Activated CD4-positive, CD25-positive, alpha-beta regulatory T cell treated with anti-CD3 and anti-CD28 coated beads, Interleukin-2, amount 50 U/mL, for 72 hours (primary cell): ENCODE data around the gene SLX4IP.

ENCODE experiments used
- DNase-seq: peaks from one replicate; pipeline ENCODE4 v3.0.0; 2021

Gene SLX4IP

DNA sequence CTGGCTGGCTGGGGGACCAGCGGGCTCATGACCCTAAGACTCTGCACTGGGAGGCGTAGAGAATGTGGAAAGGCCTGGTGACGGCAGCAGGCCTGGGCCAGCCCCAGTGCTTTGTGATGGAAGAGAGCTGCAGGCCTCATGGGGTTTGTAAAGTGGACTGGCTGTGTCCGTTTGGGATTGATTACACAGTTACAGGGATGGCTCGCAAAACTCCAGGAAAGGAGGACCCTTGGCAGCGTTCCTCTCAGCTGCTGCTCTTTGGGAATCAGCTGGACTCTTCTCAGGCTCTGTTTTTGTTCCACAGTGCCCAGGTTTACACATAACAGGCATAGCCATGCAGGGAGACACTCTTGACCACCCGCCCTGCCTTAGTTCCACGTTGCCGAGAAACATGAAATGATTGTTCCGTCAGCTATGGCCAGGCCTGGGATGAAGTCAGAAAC lies 89.0 kb downstream of the SLX4IP start:
- DNase-seq: no peak

DNA sequence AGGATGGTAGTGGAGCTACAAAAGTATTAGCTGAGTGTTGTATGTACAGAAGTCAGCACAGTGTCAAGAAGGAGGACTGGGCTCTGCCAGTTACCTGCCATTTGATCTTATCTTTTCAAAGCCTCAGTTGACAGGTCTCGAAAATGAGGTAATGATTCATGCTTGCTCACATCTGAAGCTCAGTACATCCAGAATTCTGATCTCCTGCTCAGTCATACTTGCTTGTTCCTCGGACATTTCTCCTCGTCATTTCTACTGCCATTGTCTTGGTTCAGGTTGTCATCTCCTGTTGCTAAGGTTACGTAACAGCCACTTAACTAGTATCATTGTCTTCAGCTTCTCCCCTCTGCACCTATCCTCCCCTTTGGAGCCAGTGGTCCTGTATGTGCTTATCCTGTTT lies 89.5 kb downstream of the SLX4IP start:
- no peak for DNase-seq

DNA sequence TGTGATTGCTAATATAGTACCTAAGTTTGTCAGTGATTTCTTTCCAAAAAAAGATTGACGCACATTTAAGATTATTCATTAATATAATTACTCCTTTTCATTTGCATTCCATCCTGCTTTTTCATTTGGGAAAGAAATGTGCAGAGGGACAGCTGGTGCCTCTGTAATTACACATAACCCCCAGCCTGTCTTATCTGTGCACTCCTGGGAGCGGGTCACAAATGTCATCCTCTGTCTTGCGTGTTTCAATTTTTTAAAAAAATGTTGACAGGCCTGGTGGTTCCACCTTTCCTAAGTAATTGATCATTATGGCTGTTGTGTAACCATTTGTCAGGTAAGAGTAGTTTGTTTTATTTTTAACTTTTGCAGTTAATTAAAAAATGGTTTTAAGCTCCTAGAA lies 92.7 kb downstream of the SLX4IP start:
- DNase-seq: no peak

DNA sequence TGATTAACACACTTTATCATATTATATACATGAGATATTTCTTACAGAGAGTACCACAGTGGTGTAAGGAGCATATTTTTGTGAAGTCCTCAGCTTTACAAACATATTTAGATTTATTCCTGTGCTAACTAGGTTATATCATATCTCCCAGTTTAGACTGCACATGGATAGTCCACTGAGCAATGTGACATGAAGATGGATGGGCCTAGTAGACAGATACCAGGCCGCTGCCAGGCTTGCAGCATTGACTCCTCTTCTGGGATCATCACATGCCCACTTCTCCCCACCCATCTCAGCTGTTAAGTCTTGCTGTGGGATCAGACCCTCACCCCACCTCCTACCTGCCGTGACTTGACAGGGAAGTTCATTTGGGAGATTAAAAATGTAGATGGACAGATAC lies 95.8 kb downstream of the SLX4IP start:
- DNase-seq: no peak

DNA sequence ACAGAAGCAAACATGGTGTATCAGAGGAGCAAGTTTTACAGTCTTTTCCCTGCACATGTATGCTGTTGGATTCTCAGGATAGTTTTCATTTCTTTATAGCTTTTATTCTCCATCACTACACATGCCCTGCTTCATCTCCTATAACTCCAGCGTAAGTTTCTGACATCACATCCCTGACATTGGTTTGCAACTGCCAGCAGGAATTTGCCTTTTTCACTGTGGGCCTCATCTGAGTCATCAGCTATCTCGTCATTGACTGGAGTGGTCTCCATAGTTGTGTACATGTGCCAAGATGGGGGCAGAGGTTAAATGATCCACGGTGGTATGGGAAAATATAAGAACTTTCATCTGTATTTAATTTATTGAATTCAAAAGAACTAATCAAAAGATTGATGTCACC lies 96.7 kb downstream of the SLX4IP start:
- no peak for DNase-seq

DNA sequence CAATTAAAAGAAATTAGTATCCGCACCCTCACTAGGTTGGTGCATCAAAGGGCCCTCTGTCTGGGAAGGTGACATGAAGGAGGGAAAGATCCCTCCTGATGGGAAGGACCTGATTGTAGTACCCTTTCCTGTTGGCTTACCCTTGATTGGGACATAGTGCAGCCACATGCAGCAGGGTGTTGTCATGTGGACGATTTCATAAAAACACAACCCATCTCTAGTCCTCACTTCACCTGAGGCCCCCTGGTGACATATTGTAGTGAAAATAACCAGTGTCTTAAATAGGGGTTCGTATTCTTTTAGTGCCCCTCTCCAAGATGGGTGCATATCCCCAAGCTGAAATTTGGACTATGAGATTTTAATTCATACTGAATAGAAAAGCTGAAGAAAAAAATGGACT lies 97.3 kb downstream of the SLX4IP start:
- no peak for DNase-seq

DNA sequence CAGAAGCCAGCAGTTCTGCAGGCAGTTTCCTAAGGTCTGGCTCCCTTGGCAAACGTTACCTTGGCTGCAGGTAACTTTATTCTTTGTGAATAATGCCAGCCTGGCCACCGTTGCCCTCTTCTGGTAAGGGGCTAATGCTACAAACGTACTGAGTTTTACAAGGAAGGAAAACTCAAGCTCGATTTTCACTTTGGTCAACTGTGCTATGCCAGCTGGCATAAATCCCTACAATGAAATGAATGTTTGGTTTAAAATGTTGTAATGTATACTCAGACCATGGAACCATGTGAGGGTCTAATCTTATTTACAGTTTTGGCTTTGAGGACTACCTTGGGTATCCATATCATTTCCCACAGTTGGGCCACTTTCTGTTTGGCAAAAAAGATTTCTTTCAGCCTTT lies 101.4 kb downstream of the SLX4IP start:
- no peak for DNase-seq

DNA sequence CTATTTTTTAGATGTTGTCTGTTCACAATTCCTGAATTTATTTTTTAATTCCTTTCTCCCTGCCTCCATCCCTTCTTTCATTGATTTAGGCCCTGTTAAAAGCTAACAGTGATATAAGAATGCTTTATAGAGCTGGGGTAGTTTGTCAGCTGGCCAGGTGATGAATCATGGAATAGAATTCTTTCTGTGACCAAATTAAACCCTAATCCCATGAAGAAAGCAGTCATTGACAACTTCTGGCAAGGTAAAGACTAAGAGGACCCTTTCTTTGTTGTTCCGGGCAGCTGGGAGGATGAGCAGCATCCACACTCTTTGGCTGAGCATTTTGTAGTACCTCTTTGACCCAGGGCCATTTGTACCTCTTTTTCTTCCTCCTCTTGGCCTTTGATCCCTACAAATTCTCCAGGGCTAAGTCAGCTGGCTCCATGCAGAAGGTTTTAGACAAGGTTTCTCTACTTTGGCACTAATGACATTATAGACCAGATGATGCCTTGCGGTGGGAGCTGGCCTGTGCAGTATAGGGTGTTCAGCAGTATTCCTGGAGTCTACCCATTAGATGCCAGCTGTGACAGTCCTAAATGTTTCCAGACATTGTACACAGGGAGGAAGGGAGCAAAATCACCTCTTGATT lies 102.9 kb downstream of the SLX4IP start:
- DNase-seq: no peak

DNA sequence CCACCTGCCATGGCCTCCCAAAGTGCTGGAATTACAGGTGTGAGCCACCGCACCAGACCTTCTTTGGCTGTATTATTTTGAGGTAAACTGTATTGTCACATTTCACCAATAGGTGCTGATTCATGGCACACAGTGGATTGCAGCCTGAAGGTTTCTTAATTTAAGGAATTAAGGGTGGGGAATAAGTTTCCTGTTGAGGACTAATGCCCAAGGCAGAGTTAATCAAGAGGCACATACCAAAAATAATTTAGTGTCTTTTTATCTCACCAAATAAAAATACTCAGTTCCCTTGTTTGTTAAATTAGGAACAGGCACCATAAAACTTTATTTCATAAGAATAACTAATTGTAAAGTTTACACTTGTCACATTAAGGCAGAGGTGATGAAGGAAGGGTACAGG lies 103.7 kb downstream of the SLX4IP start:
- no peak for DNase-seq

DNA sequence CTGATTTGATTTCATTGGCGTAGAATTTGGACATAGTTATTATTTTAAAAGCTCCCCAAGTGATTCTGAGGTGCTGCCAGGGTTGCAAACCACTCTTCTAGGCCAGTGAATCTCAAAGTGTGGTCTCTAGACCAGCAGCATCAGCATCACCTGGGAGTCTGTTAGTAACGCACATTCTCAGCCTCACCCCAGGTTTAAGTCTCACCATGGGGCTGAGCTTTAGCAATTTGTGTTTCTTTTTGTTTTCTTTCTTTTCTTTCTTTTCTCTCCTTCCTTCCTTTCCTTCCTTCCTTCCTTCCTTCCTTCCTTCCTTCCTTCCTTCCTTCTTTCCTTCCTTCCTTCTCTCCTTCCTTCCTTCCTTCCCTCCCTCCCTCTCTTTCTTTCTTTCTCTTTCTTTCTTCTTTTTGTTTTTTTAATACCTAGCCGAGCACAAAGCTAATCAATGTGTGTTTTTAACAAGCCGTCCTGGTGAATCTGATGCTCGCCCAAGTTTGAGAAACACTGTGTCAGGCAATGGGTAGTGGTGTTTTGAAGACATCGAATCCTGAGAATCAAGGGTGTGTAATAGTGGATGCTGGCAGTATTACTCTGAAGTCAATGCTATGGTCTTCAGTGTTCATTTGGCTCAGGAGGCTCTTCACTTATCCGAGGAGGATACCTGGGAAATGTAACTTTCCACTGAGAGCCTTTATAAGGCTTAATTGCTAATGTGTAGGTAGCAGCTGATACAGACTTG lies 104.9 kb downstream of the SLX4IP start:
- no peak for DNase-seq

DNA sequence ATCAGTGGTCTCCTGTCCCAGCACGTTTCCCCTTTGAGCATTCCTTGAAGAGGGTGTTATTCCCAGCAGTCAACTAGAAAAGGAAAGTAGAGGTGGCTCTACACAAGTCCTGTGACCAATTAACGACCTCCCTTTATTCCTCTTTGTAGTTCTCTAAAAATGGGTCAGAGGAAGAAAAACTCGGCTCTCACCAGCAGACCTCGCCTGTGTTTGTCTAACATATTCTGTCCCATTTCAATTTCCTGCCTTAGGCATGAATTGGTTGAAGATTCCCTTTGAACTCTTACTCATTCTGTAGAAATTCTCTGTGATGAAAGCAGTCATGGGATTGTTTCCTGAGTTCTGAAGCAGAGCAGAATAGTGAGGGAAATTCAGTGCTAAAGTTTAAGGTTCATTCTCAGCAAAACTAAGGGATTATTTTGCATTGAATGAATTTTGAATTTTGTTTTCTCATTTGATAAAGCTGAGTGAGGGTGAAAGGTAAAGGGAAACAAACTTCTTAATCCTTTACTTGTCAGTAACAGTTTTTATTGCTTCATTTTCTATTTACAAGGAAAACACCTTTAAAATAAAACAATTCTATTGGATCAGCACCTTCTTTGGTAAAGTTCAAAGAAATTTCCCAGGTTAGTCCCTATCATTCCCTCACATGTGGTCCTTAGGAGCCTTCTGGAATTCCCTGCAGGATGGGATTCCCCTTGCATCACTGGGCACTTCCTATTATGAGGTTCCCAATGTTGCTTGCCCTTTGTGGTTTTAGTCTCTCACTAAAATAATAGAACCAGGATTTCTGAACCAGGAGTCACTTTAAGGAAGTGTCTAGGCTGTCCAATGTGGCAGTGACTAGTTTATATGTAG lies 105.8 kb downstream of the SLX4IP start:
- DNase-seq: no peak

DNA sequence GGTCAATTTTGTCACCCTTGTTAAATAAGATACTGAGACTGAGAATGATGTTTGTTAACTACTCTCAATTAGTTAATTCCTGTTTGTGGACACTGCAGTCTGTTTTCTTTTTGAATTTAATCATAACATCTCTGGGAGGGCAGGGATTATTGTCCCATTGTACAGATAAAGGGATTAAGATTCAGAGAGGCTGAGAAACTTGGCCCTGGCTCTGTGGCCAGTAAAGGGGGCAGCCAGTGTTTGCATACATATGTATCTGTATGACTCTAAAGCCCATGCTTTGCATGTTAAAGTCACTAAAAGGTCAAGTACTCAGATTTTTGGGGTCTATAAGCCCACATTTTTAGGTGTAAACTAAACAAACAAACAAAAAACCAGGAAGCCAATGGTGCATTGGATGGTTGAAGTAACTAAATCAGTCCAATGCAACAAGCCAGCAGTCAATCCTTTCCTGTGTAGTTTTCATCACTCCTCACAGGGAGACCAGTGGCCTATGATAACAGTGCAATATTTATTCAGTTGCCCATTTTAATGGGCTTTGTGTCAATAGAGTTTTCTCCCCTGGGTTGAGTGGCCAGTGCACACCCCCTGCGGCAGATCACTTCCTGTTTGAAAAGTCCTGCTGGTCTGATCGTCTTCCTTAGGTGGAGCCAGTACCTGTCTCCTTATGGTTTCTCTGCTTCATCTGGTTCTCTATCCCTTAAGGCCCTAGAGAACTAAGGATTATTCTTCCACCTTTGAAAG lies 106.7 kb downstream of the SLX4IP start:
- no peak for DNase-seq

DNA sequence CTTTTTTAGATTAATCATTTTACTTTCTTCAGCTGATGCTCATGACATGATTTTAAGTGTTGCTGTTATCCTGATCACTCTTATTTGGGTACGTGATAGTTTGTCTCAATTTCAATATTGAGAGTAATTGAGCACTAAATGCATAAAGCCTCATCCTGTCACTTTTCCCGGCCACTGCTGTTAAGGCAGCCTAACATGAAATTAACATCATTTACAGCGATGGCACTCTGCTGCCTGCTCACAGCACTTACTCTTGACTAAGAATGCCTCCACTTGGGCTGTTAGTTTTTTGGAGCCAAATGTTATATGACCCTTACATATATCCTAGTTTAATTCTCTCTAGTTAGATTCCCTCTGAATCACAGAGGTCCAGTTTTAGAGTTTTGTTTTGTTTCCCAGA lies 107.3 kb downstream of the SLX4IP start:
- no peak for DNase-seq

DNA sequence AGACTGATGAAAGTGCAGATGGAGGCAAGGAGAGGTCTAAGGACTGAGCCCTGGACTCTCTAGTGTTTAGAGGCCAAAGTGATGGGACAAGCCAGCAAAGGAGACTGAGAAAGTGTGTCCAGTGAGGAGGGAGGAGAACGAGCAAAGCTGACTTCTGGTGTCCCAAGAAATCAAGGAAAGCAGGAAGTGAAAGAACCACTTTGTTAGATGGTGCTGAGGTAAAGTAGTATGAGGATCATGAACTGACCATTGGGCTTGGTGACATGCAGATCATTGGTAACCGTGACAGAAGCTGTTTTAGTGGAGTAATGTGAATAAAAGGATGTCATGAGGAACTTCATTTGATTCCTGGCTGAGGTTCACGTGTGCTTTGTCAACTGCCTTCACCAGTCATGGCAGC lies 108.4 kb downstream of the SLX4IP start:
- no peak for DNase-seq

DNA sequence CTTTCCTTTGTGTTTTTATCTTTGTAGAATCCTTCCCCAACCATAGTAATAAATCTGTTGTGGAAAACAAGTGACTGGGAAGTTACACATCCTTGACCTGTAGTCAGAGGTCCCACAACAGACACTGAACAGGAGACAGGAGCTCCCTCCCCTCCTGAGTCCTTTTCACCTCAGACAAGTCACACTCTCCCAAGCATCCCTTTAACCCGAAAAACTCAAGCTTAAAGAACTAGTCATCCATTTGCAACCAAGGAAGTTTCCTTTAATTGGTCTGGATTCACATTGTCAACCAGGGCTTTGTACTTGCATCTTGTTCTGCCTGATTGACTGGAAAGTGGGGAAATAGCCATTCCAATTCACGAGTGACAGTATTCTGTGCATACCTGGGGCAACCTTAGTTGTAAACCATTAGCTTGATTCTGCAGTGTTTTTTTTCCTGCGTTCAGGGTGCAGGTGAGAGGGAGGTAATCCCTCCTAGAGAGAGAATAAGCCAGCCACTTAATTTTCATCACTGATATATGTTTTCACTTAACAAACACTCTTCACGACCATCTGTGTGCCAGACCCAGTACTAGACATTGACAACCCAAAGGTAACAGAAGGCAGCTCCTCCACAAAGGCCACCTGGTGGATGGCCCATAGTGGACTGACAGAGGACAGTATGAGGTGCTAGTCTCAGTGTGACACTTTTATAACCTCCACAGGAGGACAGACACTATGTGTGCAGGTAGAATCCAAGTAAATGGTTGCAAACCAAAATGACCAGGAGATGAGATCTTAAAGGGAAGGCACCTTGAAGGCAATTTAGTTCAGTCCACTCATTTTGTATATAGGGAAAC lies 112.4 kb downstream of the SLX4IP start:
- no peak for DNase-seq

DNA sequence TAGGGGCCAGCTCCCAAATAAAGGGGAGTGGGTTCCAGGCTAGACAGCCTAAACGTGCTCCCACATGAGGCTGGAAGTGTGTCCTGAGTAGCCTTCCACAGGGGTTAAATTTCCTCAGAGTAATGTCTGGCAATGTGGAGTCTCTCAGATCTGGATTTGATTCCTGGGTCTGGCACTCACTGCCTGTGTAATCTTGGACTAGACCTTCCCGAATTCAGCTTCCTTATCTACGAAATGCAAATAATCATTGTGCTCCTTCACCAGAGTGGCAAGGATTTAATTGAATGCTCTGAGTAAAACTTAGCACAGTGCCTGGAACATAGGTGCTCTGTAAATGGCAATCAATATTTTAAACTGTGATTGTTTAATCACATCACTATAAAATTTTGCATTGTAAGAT lies 114.4 kb downstream of the SLX4IP start:
- DNase-seq: no peak

DNA sequence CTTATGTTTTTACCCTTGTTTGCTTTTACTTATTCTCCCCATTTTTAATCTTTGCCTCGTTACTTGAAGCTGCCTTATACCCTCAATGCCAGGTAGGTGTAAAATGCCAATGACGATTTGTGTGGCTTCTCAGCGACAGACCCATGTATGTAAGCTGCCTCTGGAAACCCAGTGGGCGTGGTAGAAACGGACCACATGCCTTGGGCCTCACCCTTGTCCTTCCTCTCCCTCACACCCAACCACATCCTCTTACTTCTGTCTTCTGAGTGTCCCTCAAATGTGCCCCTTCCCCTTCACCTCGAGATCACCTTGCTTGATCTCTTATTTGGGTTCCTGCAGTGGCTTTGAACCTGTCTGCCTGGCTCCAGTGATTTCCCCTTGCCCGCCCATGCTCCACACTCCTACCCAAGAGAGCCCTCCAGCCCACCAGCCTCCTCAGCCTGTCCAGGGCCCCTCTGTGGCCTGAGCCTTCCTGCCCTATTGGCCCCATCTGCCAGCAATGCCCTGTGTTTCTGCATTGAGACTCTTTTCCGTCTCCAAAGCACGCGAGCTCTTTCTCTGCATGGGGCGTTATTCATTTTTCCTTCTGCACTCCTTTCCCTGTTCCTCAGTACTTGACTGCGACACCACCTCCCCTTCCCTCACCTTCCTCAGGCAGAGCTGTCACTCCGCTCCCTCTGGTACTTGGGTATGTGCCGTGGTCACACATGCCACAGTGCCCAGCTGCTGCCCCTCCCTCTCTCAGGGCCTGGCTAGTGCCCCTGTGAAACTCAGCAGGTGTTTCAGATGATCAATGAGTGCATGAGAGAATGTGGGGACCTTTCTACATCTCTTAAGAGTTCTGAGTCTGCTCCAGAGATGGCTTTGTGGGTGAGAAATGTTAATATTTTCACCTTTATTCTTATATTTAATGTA lies 115.4 kb downstream of the SLX4IP start:
- DNase-seq: no peak

DNA sequence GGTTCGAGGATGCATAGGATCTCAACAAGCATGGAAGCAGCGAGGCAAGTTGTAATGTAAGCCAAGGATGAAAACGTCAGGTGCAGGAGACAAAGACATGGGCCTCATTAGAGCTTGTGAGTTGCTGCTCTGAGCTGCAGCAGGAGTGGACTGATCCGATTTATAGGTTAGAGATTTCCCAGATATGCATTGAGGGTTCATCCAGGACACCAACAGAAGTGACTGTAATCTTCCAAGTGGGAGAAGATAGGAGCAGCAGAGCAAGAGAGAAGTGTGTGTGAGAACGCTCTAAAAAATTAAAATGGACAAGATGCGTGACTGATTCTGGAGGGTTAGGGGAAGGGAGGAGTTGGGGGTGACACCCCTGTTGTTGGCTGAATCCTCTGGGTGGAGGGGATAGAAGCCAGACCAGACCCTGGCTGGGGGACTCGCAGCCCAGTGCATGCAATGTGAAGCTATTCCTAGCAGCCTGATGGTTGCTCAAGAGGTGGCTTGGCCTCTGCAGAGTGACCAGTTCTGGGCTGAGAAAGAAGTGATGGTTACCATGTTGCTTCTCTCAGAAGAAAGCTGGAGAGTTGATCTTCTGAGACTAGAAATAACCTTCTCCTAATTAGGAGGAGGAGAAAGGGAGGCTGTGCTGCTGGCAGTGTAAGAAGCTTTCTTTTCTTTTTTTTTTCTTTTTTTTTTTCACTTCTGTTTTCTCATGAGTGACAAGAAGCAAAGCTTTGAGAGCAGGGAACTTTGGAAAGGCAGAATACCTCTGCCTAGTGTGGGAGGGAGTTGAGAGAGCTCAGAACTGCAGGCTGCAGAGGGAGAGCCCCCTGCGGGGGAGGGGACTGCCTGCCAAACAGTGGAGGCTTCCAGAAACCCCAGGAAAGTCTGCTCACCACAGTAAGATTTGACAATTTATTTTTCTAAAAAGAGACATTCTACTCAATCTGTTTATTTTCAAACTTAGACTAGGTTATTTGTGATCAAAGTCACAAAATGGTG lies 116.9 kb downstream of the SLX4IP start:
- no peak for DNase-seq

DNA sequence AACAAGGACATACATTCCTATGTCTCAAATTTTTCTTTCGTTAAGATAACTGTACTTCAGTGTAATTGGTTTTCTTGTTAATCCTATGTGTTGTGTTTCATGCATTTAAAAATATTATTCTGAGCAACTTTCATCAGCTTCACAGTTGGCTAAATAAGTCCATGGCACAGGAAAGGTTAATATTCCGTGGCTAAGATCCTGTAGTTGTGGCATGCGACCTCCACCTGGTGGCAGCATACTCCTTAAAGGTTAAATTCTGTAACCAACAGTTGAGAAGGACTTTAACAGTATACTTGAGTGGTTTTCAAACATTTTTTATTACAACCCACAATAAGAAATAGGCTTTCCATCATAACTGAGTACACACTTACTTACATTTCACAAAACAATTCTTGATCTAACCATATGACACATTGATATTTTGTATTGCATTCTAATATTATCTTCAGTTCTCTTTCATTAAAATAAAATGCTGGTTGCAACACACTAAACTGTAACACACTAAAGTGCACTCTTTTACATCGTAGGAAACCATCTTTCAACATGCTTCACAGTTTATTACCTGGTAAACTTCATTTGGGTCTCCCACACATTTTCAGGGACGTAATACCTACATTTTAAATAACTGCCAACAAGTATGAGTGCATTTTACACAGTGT lies 118.3 kb downstream of the SLX4IP start:
- DNase-seq: no peak
